GM23248 (cell line): ENCODE measurements around the gene GRAMD1A.

Source experiments
- EZH2 ChIP-seq: fragments of 200-600 bp; sonication (generic); IDR thresholded peaks from 2 replicates; pipeline ENCODE4 v1.6.1; 2018; ENCODE audit warnings: antibody characterized with exemption, mild to moderate bottlenecking; ENCODE audit not compliant: insufficient read depth, poor library complexity, severe bottlenecking
- EZH2phosphoT487 ChIP-seq: fragments of 200-600 bp; sonication (generic); IDR thresholded peaks from 2 replicates; pipeline ENCODE4 v1.6.1; 2018; ENCODE audit warnings: antibody characterized with exemption, moderate library complexity, mild to moderate bottlenecking, low read depth; ENCODE audit not compliant: insufficient read depth

- TF ChIP-seq EZH2 (no peak), EZH2phosphoT487 (no peak)
Measured at GRCh38 chr19:35065574-35065973, 65.5 kb downstream of the GRAMD1A start.
